HCT116 (cell line): Measurements from ENCODE around the gene TFF2. TPM values are rescaled to one million over a fixed set of nuclear protein-coding genes. Genes with fewer than 3 reads are reported as not detected.

Experiments
- ATAC-seq: fragments of 200-7000 bp; cut with Tn5 transposase; 2 replicates; pipeline ENCODE4 v1.9.1; 2020; ENCODE audit warnings: mild to moderate bottlenecking, moderate library complexity
- BruUV-seq: library from RNA; stranded (reverse); fragments of 400-500 nt; replicated peaks from 2 replicates; lab custom pipeline; 2021; lab: Mats Ljungman, UMichigan
- CTCF ChIA-PET: fragments of 300-600 bp; sonication (Branson Sonifier 250); formaldehyde crosslinking; loops from one replicate; lab custom pipeline; 2021; ENCODE audit warnings: antibody characterized with exemption; lab: Charles Lee
- POLR2A ChIA-PET: fragments of 300-600, 350-600 bp; sonication (Branson Sonifier 250); formaldehyde crosslinking; loops from one replicate; lab custom pipeline; 2021; ENCODE audit warnings: antibody characterized with exemption; lab: Charles Lee
- RAD21 ChIA-PET, 2 experiments: fragments of 300-600 bp; sonication (Branson Sonifier 250); formaldehyde crosslinking; loops; one replicate each; lab custom pipeline; 2023; ENCODE audit warnings: low total read pairs in 2 of 2; ENCODE audit not compliant: uncharacterized antibody in 2 of 2, unreplicated experiment in 2 of 2, low non-redundant PET in 1 of 2; lab: Charles Lee
- DNase-seq: peaks from one replicate; pipeline ENCODE4 v3.0.0-alpha.2; 2010; ENCODE audit warnings: low read depth, low spot score
- H2AFZ ChIP-seq: fragments of 200-600 bp; shearing (Covaris generic), sonication (generic); 2 replicates; pipeline ENCODE4 v1.6.1; 2017; ENCODE audit warnings: low read depth, mixed run types, mixed read lengths, antibody characterized with exemption, low read length; ENCODE audit not compliant: poor library complexity, severe bottlenecking
- H3K27ac ChIP-seq: 2 replicates; pipeline ENCODE4 v1.5.1; 2012; ENCODE audit warnings: low read depth, low read length
- H3K27me3 ChIP-seq: fragments of 200-600 bp; sonication (generic); 2 replicates; pipeline ENCODE4 v1.6.1; 2016; ENCODE audit warnings: mixed run types, low read length, mixed read lengths; ENCODE audit not compliant: insufficient read depth
- H3K36me3 ChIP-seq, 2 experiments: fragments of 200-500 bp in 1 of 2; fragments of 200-600 bp in 1 of 2; sonication (Bioruptor generic) in 1 of 2; sonication (generic) in 1 of 2; 2 replicates each; pipeline versions ENCODE4 v1.5.1 to v1.6.1; 2014 to 2016; ENCODE audit warnings: low read length in 2 of 2, inconsistent platforms in 1 of 2, mixed read lengths in 1 of 2, mixed run types in 1 of 2; ENCODE audit not compliant: insufficient read depth in 2 of 2, control insufficient read depth in 1 of 2
- H3K4me1 ChIP-seq, 2 experiments: fragments of 200-600 bp in 1 of 2; sonication (generic) in 1 of 2; 2 replicates each; pipeline versions ENCODE4 v1.5.1 to v1.6.1; 2012 to 2017; ENCODE audit warnings: low read length in 2 of 2, inconsistent platforms in 1 of 2, mild to moderate bottlenecking in 1 of 2, mixed read lengths in 1 of 2, mixed run types in 1 of 2, moderate library complexity in 1 of 2; ENCODE audit not compliant: insufficient read depth in 2 of 2, control insufficient read depth in 1 of 2
- H3K4me2 ChIP-seq: fragments of 200-600 bp; sonication (generic); 2 replicates; pipeline ENCODE4 v1.6.1; 2017; ENCODE audit warnings: mixed run types, low read length, mixed read lengths
- H3K4me3 ChIP-seq, 2 experiments: fragments of 200-600 bp in 1 of 2; sonication (generic) in 1 of 2; replicated peaks in 1 of 2; 2 replicates each; pipeline ENCODE4 v1.5.1; 2011 to 2016; ENCODE audit warnings: low read length in 2 of 2, control low read depth in 1 of 2, low read depth in 1 of 2, mild to moderate bottlenecking in 1 of 2, mixed read lengths in 1 of 2, mixed run types in 1 of 2
- H3K79me2 ChIP-seq: fragments of 200-600 bp; sonication (generic); 2 replicates; pipeline ENCODE4 v1.6.1; 2017; ENCODE audit warnings: mild to moderate bottlenecking, mixed run types, low read length, moderate library complexity, mixed read lengths; ENCODE audit not compliant: insufficient read depth
- H3K9ac ChIP-seq: fragments of 200-600 bp; sonication (generic); 2 replicates; pipeline ENCODE4 v1.6.1; 2016; ENCODE audit warnings: low read length, mixed read lengths
- H3K9me2 ChIP-seq: fragments of 200-600 bp; sonication (generic), shearing (Covaris generic); 2 replicates; pipeline ENCODE4 v1.6.1; 2017; ENCODE audit warnings: mixed run types, mild to moderate bottlenecking, moderate library complexity; ENCODE audit not compliant: insufficient read depth
- H3K9me3 ChIP-seq, 2 experiments: fragments of 200-500 bp in 1 of 2; fragments of 200-600 bp in 1 of 2; sonication (Bioruptor generic) in 1 of 2; sonication (generic) in 1 of 2; 2 replicates each; pipeline ENCODE4 v1.6.1; 2014 to 2017; ENCODE audit warnings: low read length in 2 of 2, mixed read lengths in 2 of 2, inconsistent platforms in 1 of 2, low read depth in 1 of 2, mild to moderate bottlenecking in 1 of 2, mixed run types in 1 of 2, moderate library complexity in 1 of 2; ENCODE audit not compliant: control insufficient read depth in 1 of 2, insufficient read depth in 1 of 2
- H4K20me1 ChIP-seq: fragments of 200-600 bp; sonication (generic), shearing (Covaris generic); 2 replicates; pipeline ENCODE4 v1.6.1; 2017; ENCODE audit warnings: mixed run types, mild to moderate bottlenecking, moderate library complexity; ENCODE audit not compliant: insufficient read depth
- ATF3 ChIP-seq: IDR thresholded peaks from 2 replicates; pipeline ENCODE4 v1.6.1; 2012
- CBX3 ChIP-seq: IDR thresholded peaks from 2 replicates; pipeline ENCODE4 v1.6.1; 2012; ENCODE audit warnings: low read depth
- CEBPB ChIP-seq: IDR thresholded peaks from 2 replicates; pipeline ENCODE4 v1.6.1; 2012; ENCODE audit warnings: low read depth
- EGR1 ChIP-seq: IDR thresholded peaks from 2 replicates; pipeline ENCODE4 v1.6.1; 2012; ENCODE audit warnings: low read depth
- EZH2 ChIP-seq: fragments of 200-600 bp; sonication (generic); IDR thresholded peaks from 2 replicates; pipeline ENCODE4 v1.6.1; 2017; ENCODE audit warnings: antibody characterized with exemption, mixed run types
- EZH2phosphoT487 ChIP-seq: fragments of 200-600 bp; IDR thresholded peaks from 2 replicates; pipeline ENCODE4 v1.6.1; 2018; ENCODE audit warnings: antibody characterized with exemption, borderline replicate concordance
- FOSL1 ChIP-seq: IDR thresholded peaks from 2 replicates; pipeline ENCODE4 v1.6.1; 2012; ENCODE audit warnings: low read depth
- JUND ChIP-seq: IDR thresholded peaks from 2 replicates; pipeline ENCODE4 v1.6.1; 2012
- MAX ChIP-seq: IDR thresholded peaks from 2 replicates; pipeline ENCODE4 v1.6.1; 2012
- POLR2AphosphoS5 ChIP-seq: IDR thresholded peaks from 2 replicates; pipeline ENCODE4 v1.6.1; 2011; ENCODE audit warnings: mild to moderate bottlenecking, low read depth, low read length, moderate library complexity
- SIN3A ChIP-seq: IDR thresholded peaks from 2 replicates; pipeline ENCODE4 v1.6.1; 2012; ENCODE audit warnings: low read depth
- SP1 ChIP-seq: IDR thresholded peaks from 2 replicates; pipeline ENCODE4 v1.6.1; 2012; ENCODE audit warnings: low read depth
- SRF ChIP-seq: IDR thresholded peaks from 2 replicates; pipeline ENCODE4 v1.6.1; 2012; ENCODE audit warnings: low read depth
- TCF7L2 ChIP-seq: IDR thresholded peaks from 2 replicates; pipeline ENCODE4 v1.7.0; 2011; ENCODE audit warnings: borderline replicate concordance, inconsistent platforms; ENCODE audit not compliant: insufficient read depth, insufficient read length; ENCODE audit errors: extremely low read depth
- ZFX ChIP-seq: fragments of 450-650 bp; IDR thresholded peaks from 2 replicates; pipeline ENCODE4 v1.6.1; 2017
- intact Hi-C: fragments of 100-400 bp; cut with micrococcal nuclease; formaldehyde crosslinking; loops from 2 replicates; pipeline ENCODE4 v1.10.0; 2022
- total RNA-seq: library from RNA; stranded (reverse); gene quantifications from one replicate; pipeline ENCODE4 v1.2.1, GENCODE V29; 2021; ENCODE audit not compliant: unreplicated experiment

TFF2 gene
- total RNA-seq, 1 experiment from 2014 or later: not detected

GRCh38 chr21:42321845-42322244 lies 28.9 kb downstream of the TFF2 start:
- Histone ChIP-seq H3K79me2 (no peaks in the 10 kb centered on the region), H3K4me2 (no peak overlapping the region), H3K9ac (no peak overlapping the region), H3K4me1 (no peaks in the 10 kb centered on the region), H3K9me2 (no peaks in the 10 kb centered on the region), H3K27me3 (peaks cover 9% of the 10 kb centered on the region; the same call in 1 of the 2 replicates), H3K36me3 (no peaks in the 10 kb centered on the region), H4K20me1 (no peaks in the 10 kb centered on the region), H3K27ac (no peak overlapping the region), H3K9me3 (no peaks in the 10 kb centered on the region), H2AFZ (no peak overlapping the region), H3K4me3 (no peak overlapping the region)
- TF ChIP-seq EZH2: no peak
- TF ChIP-seq FOSL1: no peak
- no peak for TF ChIP-seq CEBPB
- no peak for TF ChIP-seq TCF7L2
- TF ChIP-seq MAX: no peak
- no peak for TF ChIP-seq POLR2AphosphoS5
- TF ChIP-seq ATF3: no peak
- no peak for TF ChIP-seq JUND
- TF ChIP-seq EGR1: no peak
- TF ChIP-seq ZFX: no peak
- TF ChIP-seq SIN3A: no peak
- no peak for TF ChIP-seq SP1
- TF ChIP-seq SRF: no peak
- no peak for TF ChIP-seq EZH2phosphoT487
- TF ChIP-seq CBX3: no peak
- POLR2A ChIA-PET: no interaction called here
- CTCF ChIA-PET: no interaction called here
- RAD21 ChIA-PET: no interaction called here
- DNase-seq: no peak
- no peak for ATAC-seq
- BruUV-seq: no TSS peak
- intact Hi-C loops: no loop called here
